VCaP (cell line): ENCODE data around the gene MRRF.
A peak's percentile ranks its signal among the peaks of the same experiment; 100 is the strongest.

ENCODE experiments used
- H3K27ac ChIP-seq: fragments of 450-650 bp; 2 replicates; pipeline ENCODE4 v1.5.1; 2017
- CTCF ChIP-seq: fragments of 450-650 bp; conservative IDR thresholded peaks from 2 replicates; pipeline ENCODE4 v1.5.1; 2017; ENCODE audit warnings: mild to moderate bottlenecking, moderate library complexity

MRRF gene

GRCh38 chr9:122340161-122340560, 75.5 kb downstream of the MRRF start:
- TF ChIP-seq CTCF = no peak
- H3K27ac ChIP-seq = no peak overlapping the region

GRCh38 chr9:122342323-122343050, 77.8 kb downstream of the MRRF start:
- H3K27ac ChIP-seq = no peak overlapping the region
- TF ChIP-seq CTCF = no peak

GRCh38 chr9:122346478-122347347, 82.0 kb downstream of the MRRF start:
- TF ChIP-seq CTCF = 0 out of 2 replicates have a peak, but pooled peaks have one; percentile 7
- H3K27ac ChIP-seq = peak overlapping the region; percentile 61

- H3K27ac ChIP-seq = peak overlapping the region; percentile 61
- TF ChIP-seq CTCF = no peak
Observed at GRCh38 chr9:122347348-122348287, 82.9 kb downstream of the MRRF start.

- H3K27ac ChIP-seq = no peak overlapping the region
- no peak for TF ChIP-seq CTCF
Observed at GRCh38 chr9:122348288-122348777, 83.7 kb downstream of the MRRF start.

- no peak overlapping the region for H3K27ac ChIP-seq
- TF ChIP-seq CTCF = no peak
Observed at GRCh38 chr9:122348791-122349190, 84.1 kb downstream of the MRRF start.
